Stimulated activated CD4-positive, alpha-beta T cell treated with anti-CD3 and anti-CD28 coated beads, Interleukin-4, amount 100 ng/mL, for 24 hours (primary cell): Measurements from ENCODE around the gene GALT.

ENCODE experiments used
- DNase-seq: peaks from one replicate; pipeline ENCODE4 v3.0.0-alpha.2; 2020

The GALT gene

GRCh38 chr9:34686231-34686630 lies 39.8 kb downstream of the GALT start:
- DNase-seq = no peak

- DNase-seq = no peak
These were observed 40.3 kb downstream of the GALT start for GRCh38 chr9:34686732-34687131.

DNA sequence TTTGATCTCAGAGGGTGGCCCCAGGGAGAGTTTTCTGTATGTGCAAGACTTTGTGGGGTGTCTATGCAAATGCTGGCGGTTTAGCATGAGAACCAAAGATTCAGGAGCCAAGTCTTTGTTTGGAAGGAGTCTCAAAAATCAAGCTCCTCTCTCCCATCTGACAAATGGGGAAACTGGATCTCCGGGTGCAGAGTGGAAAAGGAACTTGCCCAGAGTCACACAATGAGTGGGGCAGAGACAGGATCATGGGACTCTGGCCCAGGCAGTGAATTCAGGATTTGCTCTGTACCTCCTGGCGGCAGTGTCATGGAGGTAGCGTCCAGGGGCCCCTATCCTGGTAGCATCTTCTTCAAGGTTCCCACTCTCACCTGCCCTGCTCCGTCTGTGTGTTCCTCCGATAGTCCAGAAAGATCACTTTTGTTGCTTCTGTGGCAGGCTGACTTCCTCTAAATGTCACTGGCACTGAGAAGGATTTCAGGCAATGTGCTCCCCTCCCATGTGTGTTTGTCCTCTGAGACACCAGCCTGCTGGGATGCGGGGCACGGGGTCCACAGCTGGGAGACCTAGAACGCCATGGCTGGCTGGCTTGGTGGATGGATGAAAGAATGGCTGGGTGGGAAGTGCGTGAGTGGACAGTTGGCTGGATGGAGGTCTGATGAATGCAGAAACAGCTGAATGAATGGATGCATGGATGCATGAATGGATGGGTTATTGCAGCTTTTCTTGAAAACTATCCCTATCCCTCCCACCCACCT lies 41.0 kb downstream of the GALT start:
- DNase-seq = no peak

GRCh38 chr9:34688329-34689115 lies 42.0 kb downstream of the GALT start:
- no peak for DNase-seq

DNA sequence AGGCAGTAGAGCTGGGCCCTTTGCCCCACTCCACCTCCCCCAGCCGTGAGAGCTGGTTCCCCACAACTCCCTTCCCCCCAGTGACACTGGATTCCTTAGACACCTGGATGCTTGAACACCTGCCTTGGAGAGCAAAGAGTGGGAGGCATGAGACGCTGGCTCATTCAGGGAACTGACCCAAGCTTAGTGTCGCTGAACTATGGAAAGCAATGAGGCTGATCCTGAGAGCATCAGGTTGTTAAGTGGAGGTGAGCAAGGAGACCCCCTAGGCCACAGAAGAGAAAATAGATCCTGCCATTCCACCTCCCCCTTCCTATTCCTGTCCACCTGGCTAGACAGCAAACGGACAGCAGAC lies 42.6 kb downstream of the GALT start:
- no peak for DNase-seq

GRCh38 chr9:34689512-34689911 lies 43.0 kb downstream of the GALT start:
- no peak for DNase-seq

- DNase-seq = no peak
These were observed 44.8 kb downstream of the GALT start, which contains the start of gene CCL19 for GRCh38 chr9:34690983-34691935. TSS of gene CCL19 (minus strand) at chr9:34691276. CDS start at chr9:34691139, 137 bp downstream.

- DNase-seq = no peak
These were observed 45.5 kb downstream of the GALT start for GRCh38 chr9:34691936-34692315.

- no peak for DNase-seq
These were observed 47.1 kb downstream of the GALT start for GRCh38 chr9:34693560-34693959.

- no peak for DNase-seq
These were observed 48.3 kb downstream of the GALT start for GRCh38 chr9:34694811-34695210.
